H9 (cell line): ENCODE measurements around the gene FEZ2. TPM values are rescaled to one million over a fixed set of nuclear protein-coding genes. Genes with fewer than 3 reads are reported as not detected.

Source experiments
- DNase-seq: peaks from one replicate; pipeline ENCODE4 v3.0.0-alpha.2; 2017
- H2AFZ ChIP-seq: one replicate; pipeline ENCODE4 v1.6.1; 2013; ENCODE audit warnings: mild to moderate bottlenecking, low read length, control low read depth, moderate library complexity
- H2AK5ac ChIP-seq: 2 replicates; pipeline ENCODE4 v1.6.1; 2013; ENCODE audit warnings: low read length, control low read depth, mixed read lengths; ENCODE audit not compliant: insufficient read length
- H2BK120ac ChIP-seq: one replicate; pipeline ENCODE4 v1.6.1; 2013; ENCODE audit warnings: low read depth, mild to moderate bottlenecking, low read length, control low read depth, inconsistent platforms; ENCODE audit not compliant: poor library complexity, severe bottlenecking
- H2BK12ac ChIP-seq: 2 replicates; pipeline ENCODE4 v1.6.1; 2013; ENCODE audit warnings: low read length, control low read depth, mixed read lengths, low read depth; ENCODE audit not compliant: insufficient read length
- H2BK15ac ChIP-seq: 2 replicates; pipeline ENCODE4 v1.6.1; 2013; ENCODE audit warnings: low read depth, low read length, control low read depth
- H2BK20ac ChIP-seq: one replicate; pipeline ENCODE4 v1.6.1; 2013; ENCODE audit warnings: low read depth, mild to moderate bottlenecking, low read length, control low read depth, inconsistent platforms; ENCODE audit not compliant: poor library complexity, severe bottlenecking
- H2BK5ac ChIP-seq: 2 replicates; pipeline ENCODE4 v1.6.1; 2013; ENCODE audit warnings: low read length, control low read depth, mixed read lengths; ENCODE audit not compliant: insufficient read length
- H3K14ac ChIP-seq: 2 replicates; pipeline ENCODE4 v1.6.1; 2013; ENCODE audit warnings: low read length, control low read depth; ENCODE audit not compliant: insufficient read depth
- H3K18ac ChIP-seq: 2 replicates; pipeline ENCODE4 v1.6.1; 2013; ENCODE audit warnings: low read depth, mild to moderate bottlenecking, mixed read lengths, low read length, control low read depth; ENCODE audit not compliant: insufficient read length
- H3K23ac ChIP-seq: 2 replicates; pipeline ENCODE4 v1.6.1; 2013; ENCODE audit warnings: low read length, control low read depth, mixed read lengths, low read depth; ENCODE audit not compliant: insufficient read length
- H3K23me2 ChIP-seq: 2 replicates; pipeline ENCODE4 v1.6.1; 2013; ENCODE audit warnings: low read depth, mild to moderate bottlenecking, mixed read lengths, low read length, control low read depth; ENCODE audit not compliant: insufficient read length, poor library complexity, severe bottlenecking
- H3K27ac ChIP-seq: 2 replicates; pipeline ENCODE4 v1.5.1; 2013; ENCODE audit warnings: low read length, control low read depth, mixed read lengths, low read depth; ENCODE audit not compliant: insufficient read length
- H3K27me3 ChIP-seq: 2 replicates; pipeline ENCODE4 v1.6.1; 2013; ENCODE audit warnings: low read length, control low read depth, inconsistent platforms; ENCODE audit not compliant: insufficient read depth
- H3K4ac ChIP-seq: 2 replicates; pipeline ENCODE4 v1.6.1; 2013; ENCODE audit warnings: low read depth, mild to moderate bottlenecking, control low read depth, inconsistent platforms, low read length, moderate library complexity
- H3K4me1 ChIP-seq: 2 replicates; pipeline ENCODE4 v1.6.1; 2013; ENCODE audit warnings: low read length, control low read depth, inconsistent platforms; ENCODE audit not compliant: insufficient read depth
- H3K4me2 ChIP-seq: 2 replicates; pipeline ENCODE4 v1.6.1; 2013; ENCODE audit warnings: low read length, control low read depth, mixed read lengths; ENCODE audit not compliant: insufficient read length, insufficient read depth
- H3K56ac ChIP-seq: 2 replicates; pipeline ENCODE4 v1.6.1; 2013; ENCODE audit warnings: low read depth, mild to moderate bottlenecking, mixed read lengths, low read length, control low read depth; ENCODE audit not compliant: insufficient read length
- H3K79me1 ChIP-seq: 2 replicates; pipeline ENCODE4 v1.6.1; 2013; ENCODE audit warnings: low read depth, mild to moderate bottlenecking, moderate library complexity, low read length, control low read depth, inconsistent platforms; ENCODE audit not compliant: insufficient read depth, poor library complexity, severe bottlenecking
- H3K79me2 ChIP-seq: 2 replicates; pipeline ENCODE4 v1.6.1; 2013; ENCODE audit warnings: low read length, control low read depth, inconsistent platforms; ENCODE audit not compliant: insufficient read depth
- H3K9ac ChIP-seq: 2 replicates; pipeline ENCODE4 v1.6.1; 2013; ENCODE audit warnings: low read length, control low read depth, mixed read lengths; ENCODE audit not compliant: insufficient read length; ENCODE audit errors: extremely low read depth
- H3K9me3 ChIP-seq: one replicate; pipeline ENCODE4 v1.6.1; 2013; ENCODE audit warnings: low read depth, low read length, inconsistent platforms; ENCODE audit not compliant: control insufficient read depth
- H3T11ph ChIP-seq: one replicate; pipeline ENCODE4 v1.6.1; 2013; ENCODE audit warnings: mild to moderate bottlenecking, low read length, control low read depth, inconsistent platforms
- H4K20me1 ChIP-seq: one replicate; pipeline ENCODE4 v1.6.1; 2013; ENCODE audit not compliant: control insufficient read depth, insufficient read length, insufficient read depth
- H4K5ac ChIP-seq: 2 replicates; pipeline ENCODE4 v1.6.1; 2013; ENCODE audit warnings: low read depth, mild to moderate bottlenecking, mixed read lengths, low read length, control low read depth; ENCODE audit not compliant: insufficient read length
- H4K8ac ChIP-seq: replicated peaks from 2 replicates; pipeline ENCODE4 v1.6.1; 2013; ENCODE audit warnings: low read length, control low read depth, mixed read lengths, low read depth; ENCODE audit not compliant: insufficient read length
- H4K91ac ChIP-seq: 2 replicates; pipeline ENCODE4 v1.6.1; 2013; ENCODE audit warnings: low read depth, mild to moderate bottlenecking, moderate library complexity, mixed read lengths, low read length, control low read depth; ENCODE audit not compliant: insufficient read length
- H3K27ac Mint-ChIP-seq, 3 experiments: 2 replicates in 2 of 3; 3 replicates in 1 of 3; pipeline ENCODE4 v1.8.0; 2020 to 2021; ENCODE audit warnings: mixed read lengths in 3 of 3, mild to moderate bottlenecking in 1 of 3, moderate library complexity in 1 of 3
- H3K27me3 Mint-ChIP-seq: 2 replicates; pipeline ENCODE4 v1.8.0; 2021; ENCODE audit warnings: low read depth, mild to moderate bottlenecking, moderate library complexity, mixed read lengths
- H3K36me3 Mint-ChIP-seq, 3 experiments: 2 replicates in 2 of 3; 3 replicates in 1 of 3; pipeline ENCODE4 v1.8.0; 2020 to 2021; ENCODE audit warnings: low read depth in 3 of 3, mixed read lengths in 3 of 3; ENCODE audit not compliant: insufficient read depth in 1 of 3
- H3K4me1 Mint-ChIP-seq, 2 experiments: 2 replicates each; pipeline ENCODE4 v1.8.0; 2020; ENCODE audit warnings: mixed read lengths in 2 of 2
- H3K4me3 Mint-ChIP-seq, 2 experiments: 2 replicates in 1 of 2; 3 replicates in 1 of 2; pipeline ENCODE4 v1.8.0; 2020 to 2021; ENCODE audit warnings: mild to moderate bottlenecking in 2 of 2, mixed read lengths in 2 of 2, moderate library complexity in 1 of 2
- H3K9me3 Mint-ChIP-seq, 2 experiments: 2 replicates in 1 of 2; 3 replicates in 1 of 2; pipeline ENCODE4 v1.8.0; 2020; ENCODE audit warnings: mild to moderate bottlenecking in 2 of 2, mixed read lengths in 2 of 2, moderate library complexity in 1 of 2
- CTCF ChIP-seq: fragments of 200-600 bp; sonication (generic); conservative IDR thresholded peaks from 3 replicates; pipeline ENCODE4 v1.8.0; 2021; ENCODE audit warnings: antibody characterized with exemption, mild to moderate bottlenecking
- WGBS: extraction: QIAGEN DNeasy Blood & Tissue Kit; methylation state at CpG from one replicate; pipeline ENCODE4 v1.1.7; 2013; ENCODE audit warnings: missing lambda C conversion rate, low lambda C conversion rate, mixed read lengths; ENCODE audit not compliant: insufficient read length; ENCODE audit errors: extremely low coverage; 5-methylcytosine and 5-hydroxymethylcytosine counted together
- total RNA-seq: library from RNA; stranded (reverse); gene quantifications from 2 replicates; pipeline ENCODE4 v1.2.1, GENCODE V29; 2021

FEZ2 gene
- total RNA-seq, 1 experiment from 2014 or later: 27.7 TPM

- Mint-ChIP-seq H3K9me3 (no peaks in the 10 kb centered on the region), H3K27me3 (no peaks in the 10 kb centered on the region), H3K27ac (peak overlapping the region in 1 of 3 experiments; percentile 8; a peak in 1 of 7 replicates), H3K4me3 (no peak overlapping the region), H3K4me1 (no peaks in the 10 kb centered on the region), H3K36me3 (peaks cover 8 to 37% (median 37%) of the 10 kb centered on the region in 3 experiments; a peak in 6 of 7 replicates)
- Histone ChIP-seq H3K14ac (no peak overlapping the region), H4K91ac (no peak overlapping the region), H3K23me2 (no peaks in the 10 kb centered on the region), H2BK120ac (no peak overlapping the region), H3K4me1 (no peaks in the 10 kb centered on the region), H4K20me1 (no peaks in the 10 kb centered on the region), H2BK20ac (no peak overlapping the region), H2BK5ac (no peak overlapping the region), H3K18ac (no peak overlapping the region), H3K27ac (no peak overlapping the region), H3K79me1 (no peaks in the 10 kb centered on the region), H3K79me2 (no peaks in the 10 kb centered on the region), H2AFZ (no peak overlapping the region), H2BK12ac (no peak overlapping the region), H3T11ph (no peak overlapping the region), H2BK15ac (no peak overlapping the region), H3K9me3 (no peaks in the 10 kb centered on the region), H2AK5ac (no peak overlapping the region), H3K4ac (no peak overlapping the region), H4K5ac (no peak overlapping the region), H3K56ac (no peak overlapping the region), H3K4me2 (no peak overlapping the region), H3K9ac (no peak overlapping the region), H3K23ac (no peak overlapping the region), H3K27me3 (no peaks in the 10 kb centered on the region), H4K8ac (no peak overlapping the region)
- TF ChIP-seq CTCF: no peak
- DNase-seq: no peak
- no CpG with 5 or more reads among the region's 4 CpGs for WGBS
Measured at GRCh38 chr2:36553683-36554082, 44.3 kb downstream of the FEZ2 start.
